PC-3 (cell line): ENCODE results near the gene ZNF334. TPM values are rescaled to one million over a fixed set of nuclear protein-coding genes. Genes with fewer than 3 reads are reported as not detected.
A peak's percentile ranks its signal among the peaks of the same experiment; 100 is the strongest.

Source experiments
- ATAC-seq: fragments of 200-7000 bp; cut with Tn5 transposase; 2 replicates; pipeline ENCODE4 v1.9.1; 2020; ENCODE audit warnings: mild to moderate bottlenecking, moderate library complexity
- BruUV-seq: library from RNA; stranded (reverse); fragments of 400-500 nt; replicated peaks from 2 replicates; lab custom pipeline; 2021; lab: Mats Ljungman, UMichigan
- CTCF ChIA-PET: fragments of 300-600 bp; sonication (Branson Sonifier 250); formaldehyde crosslinking; loops from one replicate; lab custom pipeline; 2022; ENCODE audit warnings: antibody characterized with exemption; lab: Charles Lee
- POLR2A ChIA-PET: fragments of 300-600 bp; sonication (Branson Sonifier 250); formaldehyde crosslinking; loops from one replicate; lab custom pipeline; 2022; ENCODE audit warnings: antibody characterized with exemption; ENCODE audit not compliant: unreplicated experiment; lab: Charles Lee
- DNase-seq: peaks from one replicate; pipeline ENCODE4 v3.0.0-alpha.2; 2015
- H2AFZ ChIP-seq: fragments of 300-600 bp; sonication (generic); 2 replicates; pipeline ENCODE4 v1.6.0; 2016; ENCODE audit warnings: antibody characterized with exemption, low read length
- H3F3A ChIP-seq: fragments of 300-600 bp; sonication (generic); one replicate; pipeline ENCODE4 v1.6.0; 2017; ENCODE audit warnings: antibody characterized with exemption, low read length, control low read depth, mild to moderate bottlenecking; ENCODE audit not compliant: unreplicated experiment
- H3K27ac ChIP-seq: fragments of 300-600 bp; sonication (generic); 2 replicates; pipeline ENCODE4 v1.5.1; 2016; ENCODE audit warnings: mild to moderate bottlenecking, low read length
- H3K27me3 ChIP-seq: fragments of 300-600 bp; sonication (generic); 2 replicates; pipeline ENCODE4 v1.6.1; 2016; ENCODE audit warnings: low read length, mixed read lengths
- H3K36me3 ChIP-seq: fragments of 300-600 bp; sonication (generic); 2 replicates; pipeline ENCODE4 v1.6.1; 2016; ENCODE audit warnings: low read depth, mixed run types, low read length, mixed read lengths
- H3K4me1 ChIP-seq: fragments of 300-600 bp; sonication (generic); 2 replicates; pipeline ENCODE4 v1.5.1; 2016; ENCODE audit warnings: low read length; ENCODE audit not compliant: insufficient read depth
- H3K4me2 ChIP-seq: fragments of 300-600 bp; sonication (generic); 2 replicates; pipeline ENCODE4 v1.6.0; 2016; ENCODE audit warnings: low read length
- H3K4me3 ChIP-seq: fragments of 300-600 bp; sonication (generic); 2 replicates; pipeline ENCODE4 v1.5.1; 2016; ENCODE audit warnings: mild to moderate bottlenecking, low read length, mixed read lengths
- H3K79me2 ChIP-seq: fragments of 300-600 bp; sonication (generic); 2 replicates; pipeline ENCODE4 v1.6.1; 2017; ENCODE audit warnings: low read length, mixed read lengths
- H3K9ac ChIP-seq: fragments of 300-600 bp; sonication (generic); 2 replicates; pipeline ENCODE4 v1.6.0; 2016; ENCODE audit warnings: mild to moderate bottlenecking, low read length
- H3K9me2 ChIP-seq: fragments of 300-600 bp; sonication (generic); replicated peaks from 2 replicates; pipeline ENCODE4 v1.6.1; 2016; ENCODE audit warnings: mixed run types, low read length, mixed read lengths
- H3K9me3 ChIP-seq: fragments of 300-600 bp; sonication (generic); 2 replicates; pipeline ENCODE4 v1.6.1; 2016; ENCODE audit warnings: low read length, mixed read lengths
- H4K20me1 ChIP-seq: fragments of 300-600 bp; sonication (generic); 2 replicates; pipeline ENCODE4 v1.6.1; 2016; ENCODE audit warnings: low read length, mixed read lengths
- EZH2 ChIP-seq: fragments of 300-600 bp; sonication (generic); IDR thresholded peaks from one replicate; pipeline ENCODE4 v1.6.1; 2017; ENCODE audit warnings: antibody characterized with exemption, mild to moderate bottlenecking, low read length; ENCODE audit not compliant: unreplicated experiment
- EZH2phosphoT487 ChIP-seq: fragments of 300-600 bp; sonication (generic); IDR thresholded peaks from 2 replicates; pipeline ENCODE4 v1.6.1; 2018; ENCODE audit warnings: mild to moderate bottlenecking, antibody characterized with exemption, low read length, borderline replicate concordance
- intact Hi-C: fragments of 100-400 bp; cut with micrococcal nuclease; formaldehyde crosslinking; loops from 2 replicates; pipeline ENCODE4 v1.9.0; 2023
- total RNA-seq: library from RNA; depleted of rRNA; stranded (reverse); fragments of >200 nt; gene quantifications from 2 replicates; pipeline ENCODE4 v1.2.3, GENCODE V29; 2014
- TF ChIP-seq, protein P1 (sequence below): fragments of 300-600 bp; sonication (generic); conservative IDR thresholded peaks from 2 replicates; pipeline ENCODE4 v1.5.1; 2017; ENCODE audit warnings: antibody characterized with exemption, low read depth, mild to moderate bottlenecking, low read length

ZNF334 gene
- total RNA-seq, 1 experiment from 2014 or later = 0.58 TPM

- no peaks in the 10 kb centered on the region for H3K27me3 ChIP-seq
These were observed 45.2 kb upstream of the ZNF334 start for GRCh38 chr20:46558511-46558959.

DNA sequence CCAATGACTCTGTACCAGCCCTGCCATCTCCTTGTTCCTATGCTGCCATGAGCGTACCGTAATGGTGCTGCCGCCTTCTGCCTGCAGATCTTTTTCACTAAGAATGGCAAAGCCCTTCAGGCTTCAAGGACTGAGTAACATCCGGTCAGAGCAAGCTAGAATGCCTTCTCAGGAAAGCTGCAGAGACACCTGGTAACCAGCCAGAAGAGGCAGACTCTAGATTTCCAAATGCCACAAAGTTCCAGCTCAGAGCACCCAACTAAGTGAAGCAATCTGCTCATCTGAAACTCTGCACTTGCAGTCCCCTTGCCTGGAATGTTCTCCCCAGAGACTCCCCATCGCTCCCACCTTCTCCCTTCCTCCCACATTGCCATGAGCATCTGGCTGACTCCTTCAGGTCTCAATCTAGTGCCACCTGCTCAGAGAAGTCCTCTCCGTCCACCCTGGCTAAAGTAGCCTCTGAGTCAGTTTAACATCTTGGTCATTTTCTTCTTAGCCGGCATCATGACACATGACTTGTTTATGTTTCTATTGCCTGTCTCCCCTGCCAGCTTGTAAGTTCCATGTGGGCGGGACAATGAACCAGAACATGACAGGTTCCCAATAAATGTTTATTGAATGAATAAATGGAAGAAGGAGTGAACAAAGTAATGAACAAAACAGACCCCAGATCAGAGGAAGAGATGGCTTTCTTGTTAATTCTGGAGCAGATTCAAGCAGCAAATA lies 44.0 kb upstream of the ZNF334 start:
- ATAC-seq (no peak), DNase-seq (peak; percentile 36)
- no peaks in the 10 kb centered on the region for H3K27me3 ChIP-seq
- no peak overlapping the region for H3K4me2 ChIP-seq
- H3K4me1 ChIP-seq = peaks cover 18% of the 10 kb centered on the region
- no peak overlapping the region for H3K9ac ChIP-seq
- ChIA-PET POLR2A (no interaction called here), CTCF (no interaction called here)
- H3K9me3 ChIP-seq = no peaks in the 10 kb centered on the region
- no peaks in the 10 kb centered on the region for H3F3A ChIP-seq
- no peak overlapping the region for H2AFZ ChIP-seq
- H3K9me2 ChIP-seq = no peaks in the 10 kb centered on the region
- no peaks in the 10 kb centered on the region for H4K20me1 ChIP-seq
- TF ChIP-seq EZH2 (no peak), EZH2phosphoT487 (no peak)
- TF ChIP-seq, protein P1, sequence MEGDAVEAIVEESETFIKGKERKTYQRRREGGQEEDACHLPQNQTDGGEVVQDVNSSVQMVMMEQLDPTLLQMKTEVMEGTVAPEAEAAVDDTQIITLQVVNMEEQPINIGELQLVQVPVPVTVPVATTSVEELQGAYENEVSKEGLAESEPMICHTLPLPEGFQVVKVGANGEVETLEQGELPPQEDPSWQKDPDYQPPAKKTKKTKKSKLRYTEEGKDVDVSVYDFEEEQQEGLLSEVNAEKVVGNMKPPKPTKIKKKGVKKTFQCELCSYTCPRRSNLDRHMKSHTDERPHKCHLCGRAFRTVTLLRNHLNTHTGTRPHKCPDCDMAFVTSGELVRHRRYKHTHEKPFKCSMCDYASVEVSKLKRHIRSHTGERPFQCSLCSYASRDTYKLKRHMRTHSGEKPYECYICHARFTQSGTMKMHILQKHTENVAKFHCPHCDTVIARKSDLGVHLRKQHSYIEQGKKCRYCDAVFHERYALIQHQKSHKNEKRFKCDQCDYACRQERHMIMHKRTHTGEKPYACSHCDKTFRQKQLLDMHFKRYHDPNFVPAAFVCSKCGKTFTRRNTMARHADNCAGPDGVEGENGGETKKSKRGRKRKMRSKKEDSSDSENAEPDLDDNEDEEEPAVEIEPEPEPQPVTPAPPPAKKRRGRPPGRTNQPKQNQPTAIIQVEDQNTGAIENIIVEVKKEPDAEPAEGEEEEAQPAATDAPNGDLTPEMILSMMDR = no peak
- BruUV-seq = no TSS peak
- no peaks in the 10 kb centered on the region for H3K36me3 ChIP-seq
- intact Hi-C loops = no loop called here
- H3K4me3 ChIP-seq = no peak overlapping the region
- no peak overlapping the region for H3K27ac ChIP-seq
- no peaks in the 10 kb centered on the region for H3K79me2 ChIP-seq

More at GRCh38 chr20:46558511-46558959, 45.2 kb upstream of the ZNF334 start:
- Histone ChIP-seq H3K4me1 (peaks cover 18% of the 10 kb centered on the region), H4K20me1 (no peaks in the 10 kb centered on the region), H3K4me2 (no peak overlapping the region), H3K27ac (no peak overlapping the region), H3K9ac (no peak overlapping the region), H2AFZ (no peak overlapping the region), H3K79me2 (no peaks in the 10 kb centered on the region), H3K9me3 (no peaks in the 10 kb centered on the region), H3F3A (no peaks in the 10 kb centered on the region), H3K9me2 (no peaks in the 10 kb centered on the region), H3K36me3 (no peaks in the 10 kb centered on the region), H3K4me3 (no peak overlapping the region)
- DNase-seq (peak; percentile 89), ATAC-seq (peak; percentile 90)
- intact Hi-C loops = no loop called here
- CTCF ChIA-PET = no interaction called here
- TF ChIP-seq EZH2phosphoT487 = no peak
- TF ChIP-seq, protein P1 = no peak
- no peak for TF ChIP-seq EZH2
- POLR2A ChIA-PET = no interaction called here
- BruUV-seq = no TSS peak

GRCh38 chr20:46555370-46555956 lies 42.1 kb upstream of the ZNF334 start:
- Histone ChIP-seq H3K4me2 (no peak overlapping the region), H3K27ac (no peak overlapping the region), H3K36me3 (no peaks in the 10 kb centered on the region), H3K4me3 (no peak overlapping the region), H3K9me3 (no peaks in the 10 kb centered on the region), H2AFZ (no peak overlapping the region), H3K9me2 (no peaks in the 10 kb centered on the region), H3K4me1 (peaks cover 18% of the 10 kb centered on the region), H3F3A (no peaks in the 10 kb centered on the region), H4K20me1 (no peaks in the 10 kb centered on the region), H3K27me3 (0 out of 2 replicates have a peak, but pooled peaks cover 2% of the 10 kb centered on the region), H3K79me2 (no peaks in the 10 kb centered on the region), H3K9ac (no peak overlapping the region)
- ChIA-PET POLR2A (no interaction called here), CTCF (no interaction called here)
- DNase-seq = no peak
- no peak for ATAC-seq
- BruUV-seq = no TSS peak
- intact Hi-C loops = no loop called here
- TF ChIP-seq EZH2phosphoT487 (no peak), EZH2 (no peak)
- TF ChIP-seq, protein P1 = no peak
